HL-60 (cell line): ENCODE results near the gene SLC25A23.

Experiments used
- CTCF ChIP-seq: IDR thresholded peaks from one replicate; pipeline ENCODE4 v1.5.1; 2011; ENCODE audit warnings: low read length, control low read depth, inconsistent platforms; ENCODE audit not compliant: insufficient read depth
- GABPA ChIP-seq: IDR thresholded peaks from 2 replicates; pipeline ENCODE4 v1.6.1; 2012; ENCODE audit warnings: low read depth
- POLR2AphosphoS5 ChIP-seq: IDR thresholded peaks from 2 replicates; pipeline ENCODE4 v1.6.1; 2012; ENCODE audit warnings: low read depth
- REST ChIP-seq: IDR thresholded peaks from 2 replicates; pipeline ENCODE4 v1.6.1; 2012; ENCODE audit warnings: low read depth; ENCODE audit not compliant: insufficient replicate concordance
- SPI1 ChIP-seq: IDR thresholded peaks from 2 replicates; pipeline ENCODE4 v1.6.1; 2012; ENCODE audit warnings: low read depth, mild to moderate bottlenecking, borderline replicate concordance

GRCh38 chr19:6406401-6406800, 53.2 kb downstream of the SLC25A23 start:
- TF ChIP-seq POLR2AphosphoS5, result no peak
- TF ChIP-seq CTCF, result no peak
- no peak for TF ChIP-seq REST
- no peak for TF ChIP-seq GABPA
- no peak for TF ChIP-seq SPI1
